ENCODE measurements around the gene CD300A. TPM values are rescaled to one million over a fixed set of nuclear protein-coding genes. Genes with fewer than 3 reads are reported as not detected.

Gene CD300A
- 49.6 and 50.3 TPM in 2 replicates for total RNA-seq

GRCh38 chr17:74466111-74466827 lies at the start of gene CD300A:
Gene CD300A (plus strand): TSS chr17:74466634. CDS start chr17:74466704, 70 bp downstream.
- intact Hi-C loops (cut with micrococcal nuclease), result no loop called here

GRCh38 chr17:74417178-74418045 lies 49.0 kb upstream of the CD300A start:
- intact Hi-C loops (cut with micrococcal nuclease), result no loop called here

DNA sequence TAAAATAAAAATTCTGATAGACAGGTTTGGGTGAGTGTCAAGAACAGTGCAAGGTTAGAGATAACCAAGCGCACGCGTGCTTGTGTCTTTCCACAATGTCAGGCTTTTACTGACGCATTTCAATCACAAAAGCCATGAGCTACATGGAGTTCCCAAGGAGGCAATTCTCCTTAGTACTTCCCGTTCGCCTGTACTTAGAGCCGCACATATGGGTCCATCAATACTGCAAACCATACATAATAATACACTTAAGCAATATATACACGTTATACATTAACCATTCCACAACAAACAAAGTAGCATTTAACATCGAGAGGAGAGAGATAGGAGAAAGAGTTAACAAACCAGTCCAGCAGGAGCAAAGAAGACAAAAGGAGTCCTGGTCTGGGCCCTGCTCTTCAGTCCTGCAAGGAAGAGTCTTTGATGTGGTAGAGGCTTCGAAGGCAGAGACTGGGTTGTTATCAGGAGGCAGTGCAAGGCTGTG lies 46.5 kb upstream of the CD300A start:
- intact Hi-C loops (cut with micrococcal nuclease), result no loop called here

DNA sequence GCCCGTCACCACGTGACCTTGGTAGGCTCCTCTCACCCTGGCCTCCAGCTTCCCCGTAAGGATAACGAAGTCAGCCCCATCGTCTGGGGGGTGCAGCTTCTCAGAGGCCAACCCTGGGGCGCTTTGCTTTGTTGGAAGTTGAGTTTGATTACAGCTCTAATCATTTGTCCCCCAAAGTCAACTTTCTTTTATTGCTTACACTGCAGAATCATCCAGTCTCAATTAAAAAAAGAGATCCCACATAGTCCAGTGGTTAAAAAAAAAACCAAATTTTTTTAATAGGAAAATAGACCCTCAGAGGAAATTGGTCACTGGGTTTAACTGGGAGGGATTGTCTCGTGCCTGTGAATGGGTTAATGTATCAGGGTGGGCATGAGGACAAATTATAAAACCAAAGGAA lies 42.3 kb upstream of the CD300A start:
- intact Hi-C loops (cut with micrococcal nuclease), result no loop called here

- intact Hi-C loops (cut with micrococcal nuclease), result no loop called here
Measured at GRCh38 chr17:74424657-74425056, 41.8 kb upstream of the CD300A start.

GRCh38 chr17:74426551-74427047 lies 39.8 kb upstream of the CD300A start:
- intact Hi-C loops (cut with micrococcal nuclease), result no loop called here

DNA sequence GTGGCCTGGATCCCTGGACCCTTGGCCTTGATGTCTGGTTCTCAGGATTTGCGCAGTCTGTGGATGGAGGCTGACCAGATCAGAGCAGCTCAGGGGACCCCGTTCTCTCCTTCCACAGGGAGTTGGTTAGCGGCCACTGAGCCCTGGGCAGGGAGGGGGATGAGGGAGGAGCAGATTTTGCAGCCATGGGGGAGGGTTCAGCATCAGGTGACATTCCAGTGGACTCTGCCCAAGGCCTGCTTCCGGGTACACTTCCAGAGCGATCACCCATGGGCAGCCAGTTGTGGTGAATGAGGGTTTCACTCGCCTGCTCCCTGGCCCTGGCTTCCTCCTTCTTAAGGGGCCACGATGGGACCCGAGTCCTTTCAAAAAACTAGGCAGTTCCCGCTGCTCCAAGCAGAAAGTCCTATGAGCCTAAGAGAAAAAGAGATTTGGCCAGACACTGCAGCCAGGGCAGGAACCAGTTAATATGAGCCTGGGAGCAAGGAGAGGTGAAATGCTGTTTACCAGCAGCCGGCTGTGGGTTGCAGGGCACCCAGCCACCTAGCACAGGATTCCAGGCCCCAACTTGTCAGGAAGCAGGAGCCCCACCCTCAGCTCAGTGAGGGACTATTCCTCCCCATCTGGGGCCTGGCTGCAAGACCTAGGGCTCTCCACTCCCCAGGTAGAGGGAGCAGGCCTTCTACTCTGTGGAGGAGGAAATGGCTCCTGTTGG lies 39.2 kb upstream of the CD300A start:
- intact Hi-C loops (cut with micrococcal nuclease), result no loop called here

GRCh38 chr17:74427763-74428153 lies 38.7 kb upstream of the CD300A start:
- intact Hi-C loops (cut with micrococcal nuclease), result no loop called here

DNA sequence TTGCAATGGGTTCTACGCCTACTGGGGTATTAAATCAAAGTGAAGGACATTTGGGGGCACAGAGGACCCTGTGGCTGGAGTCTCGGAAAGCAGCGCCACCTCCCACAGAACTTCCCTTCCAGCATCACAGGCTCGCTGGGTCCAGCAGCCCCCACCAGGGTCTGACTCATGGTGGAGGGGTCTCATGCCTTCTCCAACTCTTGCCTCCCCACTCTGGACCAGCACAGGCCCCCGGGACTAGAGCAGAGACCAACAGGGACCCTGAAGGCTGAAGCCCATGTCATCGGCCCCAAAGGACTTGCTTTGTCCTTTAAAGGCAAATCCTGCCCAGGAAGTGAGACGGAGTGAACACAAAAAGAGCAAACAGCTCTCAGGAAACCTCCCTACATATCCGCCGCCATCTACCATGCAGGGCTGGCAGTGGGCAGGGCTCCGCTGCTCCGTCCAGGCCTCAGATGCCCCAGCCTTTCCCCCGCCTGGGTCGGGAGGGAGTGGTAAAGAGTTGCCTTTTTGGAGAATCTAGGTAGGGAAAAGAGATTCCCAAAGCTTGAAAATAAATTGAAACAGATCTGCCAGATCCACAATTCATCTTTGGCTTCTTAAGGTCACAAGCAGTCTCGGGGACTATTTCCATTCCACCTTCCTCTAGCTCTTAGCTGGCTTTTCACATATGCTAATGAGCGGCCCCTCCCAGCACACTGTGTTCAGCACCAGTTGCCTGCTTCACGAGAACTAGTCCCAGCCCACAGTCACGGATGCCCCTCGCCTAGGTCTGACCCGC lies 36.6 kb upstream of the CD300A start:
- intact Hi-C loops (cut with micrococcal nuclease), result no loop called here

- intact Hi-C loops (cut with micrococcal nuclease), result no loop called here
Measured at GRCh38 chr17:74430385-74430705, 36.1 kb upstream of the CD300A start.

DNA sequence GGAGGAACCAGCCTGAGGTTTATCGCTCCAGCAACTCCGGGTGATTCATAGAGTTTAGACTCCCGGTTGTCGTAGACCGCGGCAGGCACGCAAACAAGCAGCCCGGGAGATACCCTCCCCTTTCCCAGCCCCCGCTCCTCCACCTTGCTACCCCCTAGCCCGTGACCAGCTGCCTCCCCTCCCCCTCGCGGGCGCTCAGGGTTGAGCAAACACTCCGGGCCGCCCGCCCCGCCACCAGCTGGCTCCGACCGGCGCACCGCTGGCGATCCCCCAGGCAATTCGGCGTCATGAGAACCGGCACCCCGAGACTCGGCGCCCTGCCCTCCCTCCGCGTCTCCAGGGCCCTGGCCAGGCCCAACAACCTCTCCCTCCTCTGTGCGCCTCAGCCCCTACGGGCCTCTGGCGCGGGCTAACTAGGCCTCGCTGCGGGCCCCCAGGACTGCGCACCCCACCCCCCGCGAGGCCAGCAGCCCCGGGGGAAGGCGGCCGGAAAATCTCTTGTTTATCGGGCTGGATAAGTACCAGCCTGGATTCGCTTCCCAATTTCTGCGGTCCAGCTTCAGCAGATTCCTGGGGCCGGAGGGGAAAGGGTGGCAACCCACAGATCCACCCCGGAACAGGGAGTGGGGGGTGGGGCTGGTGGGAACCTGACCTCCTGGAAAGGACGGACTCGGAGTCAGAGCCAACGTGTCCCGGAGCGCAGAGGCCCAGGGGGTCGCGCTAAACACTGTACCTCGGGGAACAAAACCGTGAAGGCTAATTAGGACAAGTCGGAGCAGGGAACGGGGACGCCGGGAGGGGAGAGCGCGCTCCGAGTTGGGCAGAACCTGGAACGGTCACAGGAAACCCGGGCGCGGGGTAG lies 35.5 kb upstream of the CD300A start:
- intact Hi-C loops (cut with micrococcal nuclease), result no loop called here

DNA sequence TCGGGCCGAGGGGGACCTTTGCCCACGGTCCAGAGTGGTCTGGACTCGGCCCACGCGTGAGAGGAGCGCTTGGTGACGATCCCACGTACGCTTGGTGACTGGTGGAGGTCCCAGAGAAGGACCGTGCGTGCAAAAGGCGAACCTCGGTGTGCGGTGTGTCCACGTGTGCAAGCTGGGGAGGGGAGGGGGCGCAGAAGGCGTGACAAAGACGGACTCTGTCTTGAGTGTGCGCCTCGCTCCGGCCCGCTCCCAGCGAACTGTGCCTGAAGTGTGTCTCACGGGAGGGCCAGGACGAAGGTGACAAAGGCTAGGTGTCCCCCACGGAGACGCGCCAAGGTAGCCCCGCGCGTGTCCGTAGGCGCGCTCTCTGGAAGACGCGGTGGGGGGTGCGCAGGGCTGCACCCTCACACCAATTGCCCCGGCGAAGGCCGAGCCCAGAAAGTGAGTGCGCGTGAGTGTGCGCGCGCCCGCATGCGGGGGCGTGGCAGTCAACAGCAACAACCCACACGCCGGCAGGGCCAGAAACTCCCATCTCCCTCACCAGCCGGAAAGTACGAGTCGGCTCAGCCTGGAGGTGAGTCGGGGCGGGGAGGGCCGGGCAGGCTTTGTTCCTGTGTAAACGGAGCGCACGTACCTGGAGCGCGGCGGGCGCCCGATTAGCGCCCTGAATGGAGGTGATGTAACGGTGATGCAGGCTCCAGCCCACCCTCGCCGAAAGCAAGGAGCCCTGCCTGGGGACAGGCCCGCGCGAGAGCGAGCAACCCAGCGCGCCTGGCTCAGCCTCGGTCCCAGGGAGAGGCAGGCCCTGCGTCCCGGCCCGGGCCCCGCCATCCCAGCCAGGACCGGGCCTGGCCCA lies 34.6 kb upstream of the CD300A start, which contains the start of gene GPRC5C:
GPRC5C (plus strand) TSS at position 521 of the 856 bp plus-strand sequence. CDS start 7,689 bp downstream, outside the sequence.
- intact Hi-C loops (cut with micrococcal nuclease), result loop anchor here (2.0 kb wide), 1 partner anchor 23 kb away; no protein-coding TSS in a partner anchor

DNA sequence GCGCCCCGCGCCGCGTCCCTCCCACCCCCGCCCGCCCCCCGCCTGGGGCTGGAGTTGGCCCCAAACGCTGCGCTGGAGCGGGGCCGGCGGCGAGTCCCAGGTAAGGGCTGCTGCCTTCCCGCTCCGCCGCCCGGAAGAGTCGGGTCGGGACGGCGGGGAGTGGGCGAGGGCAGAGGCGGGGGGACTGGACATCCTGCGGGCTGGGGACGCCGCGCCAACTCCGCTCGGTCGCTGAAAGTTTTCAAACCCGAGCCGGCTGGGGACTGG lies 34.1 kb upstream of the CD300A start:
- intact Hi-C loops (cut with micrococcal nuclease), result loop anchor here (2.0 kb wide), 1 partner anchor 22 kb away; no protein-coding TSS in a partner anchor

GRCh38 chr17:74432766-74433391 lies 33.6 kb upstream of the CD300A start:
- intact Hi-C loops (cut with micrococcal nuclease), result loop anchor here (2.0 kb wide), 1 partner anchor 22 kb away; no protein-coding TSS in a partner anchor

DNA sequence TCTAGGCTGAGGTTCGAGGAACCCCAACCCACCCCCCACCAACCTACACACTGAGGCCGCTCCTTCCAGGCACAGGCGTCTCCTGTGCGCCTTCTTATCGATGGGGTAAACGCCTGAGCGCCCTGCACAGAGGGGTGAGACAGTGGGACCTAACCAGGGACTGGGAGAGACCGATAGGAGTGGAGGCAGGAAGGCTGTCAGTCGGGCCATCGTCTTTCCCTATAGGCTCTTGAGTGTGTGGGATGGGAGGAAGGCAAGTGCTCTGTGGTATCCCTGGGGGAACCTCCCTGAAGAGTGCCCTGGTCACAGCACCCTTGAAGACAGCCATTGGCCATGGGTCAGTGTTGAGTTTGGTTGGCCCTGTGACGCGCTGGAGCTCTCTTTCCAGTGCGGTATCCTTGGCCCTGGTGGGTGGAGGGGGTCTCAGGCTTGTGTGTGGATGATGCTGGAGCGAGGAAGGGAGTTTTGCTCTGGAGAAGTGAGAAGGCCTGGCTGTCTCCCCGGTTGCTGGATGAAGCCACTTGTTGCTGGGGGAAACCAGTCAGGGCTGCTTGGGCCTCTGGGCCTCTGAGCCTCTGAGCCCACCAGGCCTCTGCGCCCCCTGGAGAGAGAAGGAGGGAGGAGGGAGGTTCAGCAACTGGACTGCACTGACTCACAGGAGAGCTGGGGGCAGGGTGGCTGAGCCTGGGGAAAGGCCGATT lies 32.9 kb upstream of the CD300A start:
- intact Hi-C loops (cut with micrococcal nuclease), result loop anchor here (2.0 kb wide), 1 partner anchor 21 kb away; no protein-coding TSS in a partner anchor

DNA sequence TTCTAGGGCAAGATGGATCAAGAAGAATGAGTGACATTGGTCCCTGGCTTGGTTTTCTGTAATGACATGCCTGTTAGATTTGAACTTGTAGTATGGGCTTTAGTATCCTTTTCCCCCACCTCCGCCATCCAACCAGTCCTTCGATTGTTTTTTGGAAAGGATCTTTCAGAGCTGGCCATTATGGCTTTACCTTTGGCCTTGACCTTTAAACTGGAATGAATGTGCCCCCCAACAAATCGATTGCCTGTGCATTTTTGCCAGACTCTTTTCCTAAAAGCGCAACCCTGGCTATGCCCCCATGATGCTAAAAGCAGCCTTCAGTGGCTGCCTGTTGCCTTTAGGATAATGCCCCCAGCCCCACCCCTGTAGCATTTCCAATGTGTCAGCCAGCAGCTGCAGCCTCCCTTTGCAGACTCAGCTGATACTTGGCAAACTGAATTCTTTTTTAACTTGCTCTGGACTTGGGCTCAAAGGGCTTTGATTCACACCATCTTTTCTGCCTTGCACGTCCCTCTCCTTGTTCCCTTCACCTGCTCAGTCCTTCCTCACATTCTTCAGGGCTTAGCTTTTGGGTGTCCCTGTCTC lies 30.6 kb upstream of the CD300A start:
- intact Hi-C loops (cut with micrococcal nuclease), result no loop called here

DNA sequence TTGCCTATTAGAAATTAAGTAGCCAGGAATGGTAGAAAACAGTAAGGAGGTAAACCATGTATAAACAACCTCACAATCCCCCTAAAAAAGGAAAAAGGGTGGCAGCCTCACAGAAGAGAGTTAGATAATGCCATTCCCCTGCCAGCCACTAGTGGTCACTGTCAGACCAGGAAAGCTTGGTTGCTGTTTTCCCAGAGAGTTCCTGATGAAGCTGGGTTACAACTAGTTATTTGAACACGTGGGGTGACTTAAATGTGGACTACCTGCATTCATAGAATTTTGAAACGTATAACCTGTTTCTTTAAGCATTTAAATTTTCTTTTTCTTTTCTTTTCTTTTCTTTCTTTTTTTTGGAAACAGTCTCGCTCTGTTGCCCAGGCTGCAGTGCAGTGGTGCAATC lies 28.7 kb upstream of the CD300A start:
- intact Hi-C loops (cut with micrococcal nuclease), result loop anchor here (1.0 kb wide), 1 partner anchor 56 kb away; no protein-coding TSS in a partner anchor

All from T-helper 1 cell treated with Interleukin-12 subunit alpha and Interleukin-12 subunit beta and Interleukin-4 antibody, amounts not matched to agents 30 ng/mL and 1 ng/mL, for 36 hours (primary cell).